Testis (tissue), 2 donors: Measurements from ENCODE around the gene MMP7.

Experiments used
- POLR2A ChIP-seq: fragments of 450-650 bp; IDR thresholded peaks from one replicate; pipeline ENCODE4 v1.6.1; 2017; ENCODE audit warnings: antibody characterized with exemption, mild to moderate bottlenecking, moderate library complexity
- TF ChIP-seq, protein P1 (sequence below), 3 experiments: fragments of 450-650 bp in 2 of 3; fragments of 200-600 bp in 1 of 3; sonication (generic) in 1 of 3; IDR thresholded peaks; one replicate each; pipeline ENCODE4 v1.5.1; 2016 to 2019; ENCODE audit warnings: antibody characterized with exemption in 3 of 3, mild to moderate bottlenecking in 2 of 3, moderate library complexity in 1 of 3

GRCh38 chr11:102473543-102473942, 57.0 kb downstream of the MMP7 start:
- TF ChIP-seq, protein P1, sequence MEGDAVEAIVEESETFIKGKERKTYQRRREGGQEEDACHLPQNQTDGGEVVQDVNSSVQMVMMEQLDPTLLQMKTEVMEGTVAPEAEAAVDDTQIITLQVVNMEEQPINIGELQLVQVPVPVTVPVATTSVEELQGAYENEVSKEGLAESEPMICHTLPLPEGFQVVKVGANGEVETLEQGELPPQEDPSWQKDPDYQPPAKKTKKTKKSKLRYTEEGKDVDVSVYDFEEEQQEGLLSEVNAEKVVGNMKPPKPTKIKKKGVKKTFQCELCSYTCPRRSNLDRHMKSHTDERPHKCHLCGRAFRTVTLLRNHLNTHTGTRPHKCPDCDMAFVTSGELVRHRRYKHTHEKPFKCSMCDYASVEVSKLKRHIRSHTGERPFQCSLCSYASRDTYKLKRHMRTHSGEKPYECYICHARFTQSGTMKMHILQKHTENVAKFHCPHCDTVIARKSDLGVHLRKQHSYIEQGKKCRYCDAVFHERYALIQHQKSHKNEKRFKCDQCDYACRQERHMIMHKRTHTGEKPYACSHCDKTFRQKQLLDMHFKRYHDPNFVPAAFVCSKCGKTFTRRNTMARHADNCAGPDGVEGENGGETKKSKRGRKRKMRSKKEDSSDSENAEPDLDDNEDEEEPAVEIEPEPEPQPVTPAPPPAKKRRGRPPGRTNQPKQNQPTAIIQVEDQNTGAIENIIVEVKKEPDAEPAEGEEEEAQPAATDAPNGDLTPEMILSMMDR (IDR thresholded peaks at IDR 0.05), result no peak
- TF ChIP-seq POLR2A, result no peak
